ENCODE results near the gene MPV17L.
"Not testable (repeated sequence)": the region's sequence is repeated elsewhere in the genome, so short reads cannot be mapped to it uniquely, and the experiment has no call there.

The MPV17L gene

GRCh38 chr16:15399317-15399716 is 3.8 kb downstream of the MPV17L start:
- no peaks in the 10 kb centered on the region for H3K9me3 Mint-ChIP-seq
- H3K4me3 Mint-ChIP-seq: no peak overlapping the region
- no peak for DNase-seq
- H3K27ac Mint-ChIP-seq: no peak overlapping the region
- CTCF ChIA-PET: no interaction called here
- no peaks in the 10 kb centered on the region for H3K36me3 Mint-ChIP-seq
- H3K27me3 Mint-ChIP-seq: peaks cover 55% of the 10 kb centered on the region
- H3K4me1 Mint-ChIP-seq: no peaks in the 10 kb centered on the region

DNA sequence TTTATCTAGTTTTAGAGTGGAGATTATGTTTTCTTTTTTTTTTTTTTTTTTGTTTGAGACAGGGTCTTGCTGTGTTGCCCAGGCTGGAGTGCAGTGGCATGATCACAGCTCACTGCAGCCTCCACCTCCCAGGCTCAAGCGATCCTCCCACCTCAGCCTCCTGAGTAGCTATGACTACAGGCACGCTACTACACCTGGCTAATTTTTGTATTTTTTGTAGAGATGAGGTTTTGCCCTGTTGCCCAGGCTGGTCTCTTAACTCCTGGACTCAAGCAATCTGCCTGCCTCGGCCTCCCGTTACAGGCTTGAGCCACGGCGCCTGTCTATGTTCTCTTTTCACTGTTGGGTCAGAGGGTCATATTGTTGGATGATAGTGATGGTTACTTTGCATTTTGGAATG is 4.8 kb downstream of the MPV17L start:
- H3K4me1 Mint-ChIP-seq, DNase-seq, H3K4me3 Mint-ChIP-seq, H3K9me3 Mint-ChIP-seq, CTCF ChIA-PET, H3K36me3 Mint-ChIP-seq, H3K27ac Mint-ChIP-seq: not testable (repeated sequence)
- H3K27me3 Mint-ChIP-seq: peaks cover 45% of the 10 kb centered on the region

DNA sequence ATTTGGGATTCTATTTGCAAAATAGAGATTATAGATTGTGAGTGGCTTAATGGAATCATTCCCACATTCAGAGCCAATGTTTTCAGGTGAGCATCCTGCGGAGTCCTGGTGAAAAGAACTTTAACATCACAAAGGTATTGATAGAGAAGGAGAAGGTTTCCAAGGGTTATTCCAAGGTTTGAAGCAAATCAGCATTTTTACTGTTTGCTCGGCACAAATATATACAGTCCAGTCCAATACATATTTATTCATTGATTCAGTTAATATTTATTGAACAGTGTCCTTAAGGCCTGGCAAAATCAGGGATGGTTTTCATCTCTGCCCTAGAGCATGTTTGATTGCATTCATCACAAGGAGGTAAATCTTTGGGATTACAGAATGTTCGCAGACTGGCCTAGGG is 6.4 kb downstream of the MPV17L start:
- Mint-ChIP-seq H3K27ac (no peak overlapping the region), H3K27me3 (peaks cover 29% of the 10 kb centered on the region), H3K4me3 (no peak overlapping the region), H3K9me3 (no peaks in the 10 kb centered on the region), H3K36me3 (no peaks in the 10 kb centered on the region), H3K4me1 (no peaks in the 10 kb centered on the region)
- CTCF ChIA-PET: no interaction called here
- no peak for DNase-seq

GRCh38 chr16:15403392-15403995 is 7.9 kb downstream of the MPV17L start:
- H3K4me1 Mint-ChIP-seq: no peaks in the 10 kb centered on the region
- CTCF ChIA-PET: no interaction called here

GRCh38 chr16:15404091-15404490 is 8.5 kb downstream of the MPV17L start:
- H3K36me3 Mint-ChIP-seq: not testable (repeated sequence)

More at GRCh38 chr16:15403392-15403995, 7.9 kb downstream of the MPV17L start:
- Mint-ChIP-seq H3K27ac (no peak overlapping the region), H3K9me3 (no peaks in the 10 kb centered on the region), H3K36me3 (no peaks in the 10 kb centered on the region), H3K4me3 (no peak overlapping the region), H3K27me3 (peaks cover 13% of the 10 kb centered on the region)
- DNase-seq: no peak

GRCh38 chr16:15404792-15405191 is 9.2 kb downstream of the MPV17L start:
- Mint-ChIP-seq H3K36me3 (no peaks in the 10 kb centered on the region), H3K4me1 (no peaks in the 10 kb centered on the region), H3K27me3 (peaks cover 5% of the 10 kb centered on the region), H3K27ac (no peak overlapping the region), H3K4me3 (no peak overlapping the region), H3K9me3 (no peaks in the 10 kb centered on the region)
- CTCF ChIA-PET: no interaction called here
- DNase-seq: no peak

More at GRCh38 chr16:15404091-15404490, 8.5 kb downstream of the MPV17L start:
- DNase-seq, CTCF ChIA-PET, H3K27ac Mint-ChIP-seq, H3K9me3 Mint-ChIP-seq, H3K27me3 Mint-ChIP-seq, H3K4me1 Mint-ChIP-seq, H3K4me3 Mint-ChIP-seq: not testable (repeated sequence)

DNA sequence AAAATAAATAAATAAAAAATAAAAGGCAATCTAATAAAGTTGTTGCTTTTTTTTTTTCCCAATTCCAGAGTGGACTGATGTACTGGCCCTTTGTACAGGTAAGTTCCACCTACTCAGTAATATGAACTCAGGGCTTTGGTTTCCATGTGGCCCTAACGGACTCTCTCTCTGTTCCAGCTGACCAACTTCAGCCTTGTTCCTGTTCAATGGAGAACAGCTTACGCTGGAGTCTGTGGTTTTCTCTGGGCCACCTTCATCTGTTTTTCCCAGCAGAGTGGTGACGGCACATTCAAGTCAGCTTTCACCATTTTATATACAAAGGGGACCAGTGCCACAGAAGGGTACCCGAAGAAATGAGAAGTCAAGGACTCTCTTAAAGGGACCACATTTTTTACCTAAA is 12.2 kb downstream of the MPV17L start:
- CTCF ChIA-PET, H3K27me3 Mint-ChIP-seq, H3K9me3 Mint-ChIP-seq, H3K4me3 Mint-ChIP-seq, H3K36me3 Mint-ChIP-seq, H3K27ac Mint-ChIP-seq, DNase-seq, H3K4me1 Mint-ChIP-seq: not testable (repeated sequence)

DNA sequence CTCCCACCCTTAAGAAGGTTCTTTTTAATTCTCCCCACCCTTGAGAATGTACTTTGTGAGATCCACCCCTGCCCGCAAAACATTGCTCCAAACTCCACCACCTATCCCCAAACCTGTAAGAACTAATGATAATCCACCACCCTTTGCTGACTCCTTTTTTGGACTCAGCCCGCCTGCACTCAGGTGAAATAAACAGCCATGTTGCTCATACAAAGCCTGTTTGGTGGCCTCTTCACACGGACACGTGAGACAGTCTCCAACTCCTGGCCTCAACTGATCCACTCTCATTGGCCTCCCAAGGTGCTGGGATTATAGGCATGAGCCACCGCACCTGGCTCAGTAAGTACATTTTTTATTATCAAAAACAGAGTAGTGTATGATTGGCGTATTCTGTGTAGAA is 13.9 kb downstream of the MPV17L start:
- H3K36me3 Mint-ChIP-seq, H3K4me1 Mint-ChIP-seq, DNase-seq, H3K27me3 Mint-ChIP-seq, H3K9me3 Mint-ChIP-seq, CTCF ChIA-PET, H3K4me3 Mint-ChIP-seq, H3K27ac Mint-ChIP-seq: not testable (repeated sequence)

DNA sequence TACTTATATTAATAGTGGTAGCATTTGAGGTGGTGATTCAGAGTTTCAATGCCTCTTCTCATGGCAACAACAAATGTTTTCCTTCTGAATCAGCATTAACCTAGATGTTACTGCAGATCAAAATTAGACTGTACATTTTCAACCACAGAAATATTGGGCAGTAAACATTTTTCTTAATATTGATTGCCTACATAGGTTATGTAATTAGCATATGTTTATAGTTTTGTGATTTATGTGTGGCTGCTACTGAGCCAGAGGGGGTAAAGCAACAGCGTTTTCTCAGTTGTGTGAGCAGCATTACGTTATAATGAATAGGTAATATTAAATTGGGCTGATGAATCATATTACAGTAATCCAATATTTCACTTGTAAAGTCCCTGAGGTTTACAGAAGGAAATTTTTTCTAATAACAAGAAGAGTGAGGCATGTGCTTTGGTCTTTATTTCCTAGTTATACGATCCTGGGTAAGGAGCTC is 20.0 kb downstream of the MPV17L start:
- Mint-ChIP-seq H3K9me3 (no peaks in the 10 kb centered on the region), H3K27me3 (peaks cover 8% of the 10 kb centered on the region), H3K27ac (no peak overlapping the region), H3K4me1 (no peaks in the 10 kb centered on the region), H3K36me3 (no peaks in the 10 kb centered on the region), H3K4me3 (no peak overlapping the region)
- CTCF ChIA-PET: no interaction called here
- DNase-seq: no peak

DNA sequence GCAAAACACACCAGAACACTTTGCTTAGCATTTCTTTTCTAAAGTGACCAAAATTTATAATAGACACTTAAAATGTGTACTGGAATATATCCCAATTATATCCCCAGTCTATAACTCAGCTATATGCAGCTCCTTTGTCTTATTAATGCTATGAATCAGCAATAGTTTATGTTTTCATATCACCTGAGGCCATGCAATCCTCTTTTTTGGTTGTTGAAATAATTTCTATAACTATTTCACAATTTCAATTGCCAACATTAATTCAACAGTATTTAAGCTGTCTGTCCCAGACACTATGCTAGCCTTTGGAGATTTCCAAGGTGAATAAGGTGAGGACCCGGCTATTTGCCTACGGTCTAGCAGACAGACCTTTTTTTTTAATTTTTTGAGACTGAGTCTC is 21.6 kb downstream of the MPV17L start:
- H3K9me3 Mint-ChIP-seq: no peaks in the 10 kb centered on the region
- H3K27ac Mint-ChIP-seq: no peak overlapping the region
- DNase-seq: no peak
- H3K36me3 Mint-ChIP-seq: no peaks in the 10 kb centered on the region
- CTCF ChIA-PET: no interaction called here
- no peaks in the 10 kb centered on the region for H3K4me1 Mint-ChIP-seq
- H3K27me3 Mint-ChIP-seq: peaks cover 8% of the 10 kb centered on the region
- H3K4me3 Mint-ChIP-seq: no peak overlapping the region

GRCh38 chr16:15418206-15418605 is 22.7 kb downstream of the MPV17L start:
- Mint-ChIP-seq H3K9me3 (no peaks in the 10 kb centered on the region), H3K4me1 (no peaks in the 10 kb centered on the region), H3K36me3 (no peaks in the 10 kb centered on the region), H3K27ac (no peak overlapping the region), H3K4me3 (no peak overlapping the region), H3K27me3 (peaks cover 8% of the 10 kb centered on the region)
- CTCF ChIA-PET: no interaction called here
- DNase-seq: no peak

DNA sequence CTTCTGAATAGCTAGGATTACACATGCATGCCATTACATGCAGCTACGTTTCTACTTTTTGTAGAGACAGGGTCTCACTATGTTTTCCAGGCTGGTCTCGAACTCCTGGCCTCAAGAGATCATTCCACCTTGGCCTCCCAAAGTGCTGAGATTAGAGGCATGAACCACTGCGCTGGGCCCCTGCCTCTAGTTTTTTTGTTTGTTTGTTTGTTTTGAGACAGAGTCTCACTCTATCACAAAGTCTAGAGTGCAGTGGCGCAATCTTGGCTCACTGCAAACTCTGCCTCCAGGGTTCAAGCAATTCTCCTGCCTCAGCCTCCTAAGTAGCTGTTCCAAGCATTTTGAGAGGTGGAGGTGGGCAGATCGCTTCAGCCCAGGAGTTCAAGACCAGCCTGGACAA is 26.1 kb downstream of the MPV17L start:
- DNase-seq, H3K4me3 Mint-ChIP-seq, H3K27ac Mint-ChIP-seq, H3K36me3 Mint-ChIP-seq, H3K9me3 Mint-ChIP-seq, CTCF ChIA-PET, H3K4me1 Mint-ChIP-seq, H3K27me3 Mint-ChIP-seq: not testable (repeated sequence)

DNA sequence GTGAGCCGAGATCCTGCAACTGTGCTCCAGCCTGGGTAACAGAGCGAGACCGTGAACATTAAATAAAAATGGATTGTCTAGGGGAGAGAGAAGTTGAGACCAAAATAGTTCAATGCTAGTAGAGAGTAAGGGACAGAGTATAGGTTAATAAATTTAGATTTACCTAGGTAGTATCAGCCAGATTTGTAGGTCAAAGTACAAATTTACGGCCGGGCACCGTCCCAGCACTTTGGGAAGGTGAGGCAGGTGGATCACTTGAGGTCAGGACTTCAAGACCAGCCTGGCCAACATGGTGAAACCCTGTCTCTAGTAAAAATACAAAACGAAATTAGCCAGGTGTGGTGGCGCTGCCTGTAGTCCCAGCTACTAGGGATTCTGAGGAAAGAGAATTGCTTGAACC is 26.7 kb downstream of the MPV17L start:
- no peak for DNase-seq
- Mint-ChIP-seq H3K36me3 (no peaks in the 10 kb centered on the region), H3K4me1 (no peaks in the 10 kb centered on the region), H3K9me3 (no peaks in the 10 kb centered on the region), H3K27ac (no peak overlapping the region), H3K4me3 (no peak overlapping the region), H3K27me3 (peaks cover 7% of the 10 kb centered on the region)
- CTCF ChIA-PET: no interaction called here

DNA sequence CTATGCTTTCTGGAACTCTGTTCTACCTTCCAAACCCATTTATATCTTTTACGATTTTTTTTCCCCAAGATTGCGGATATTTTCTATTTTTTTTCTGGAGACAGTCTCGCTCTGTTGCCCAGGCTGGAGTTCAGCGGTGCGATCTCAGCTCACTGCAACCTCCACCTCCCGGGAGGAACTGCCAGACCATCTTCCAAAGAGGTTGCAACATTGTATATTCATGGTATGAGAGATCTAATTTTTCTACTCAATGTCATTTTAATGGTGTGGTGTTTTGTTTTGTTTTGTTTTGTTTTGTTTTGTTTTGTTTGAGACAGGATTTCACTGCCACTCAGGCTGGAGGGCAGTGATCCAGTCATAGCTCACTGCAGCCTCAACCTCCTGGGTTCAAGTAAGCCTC is 30.3 kb downstream of the MPV17L start:
- Mint-ChIP-seq H3K27me3 (peaks cover 7% of the 10 kb centered on the region), H3K4me3 (no peak overlapping the region), H3K4me1 (peaks cover 2% of the 10 kb centered on the region), H3K9me3 (no peaks in the 10 kb centered on the region), H3K27ac (no peak overlapping the region), H3K36me3 (no peaks in the 10 kb centered on the region)
- DNase-seq: no peak
- CTCF ChIA-PET: interaction anchor here (1.1 to 1.9 kb wide), 4 partner anchors 40 to 279 kb away, joined by 3 to 6 read pairs (median 4); partner anchors contain the start of gene MARF1

GRCh38 chr16:15426796-15427195 is 31.2 kb downstream of the MPV17L start:
- H3K4me1 Mint-ChIP-seq: peaks cover 2% of the 10 kb centered on the region
- H3K9me3 Mint-ChIP-seq: no peaks in the 10 kb centered on the region
- no peak overlapping the region for H3K27ac Mint-ChIP-seq
- no peaks in the 10 kb centered on the region for H3K36me3 Mint-ChIP-seq
- CTCF ChIA-PET: interaction anchor here (0.7 to 1.9 kb wide), 8 partner anchors 39 to 304 kb away, joined by 3 to 11 read pairs (median 4); partner anchors contain the start of gene MARF1
- peaks cover 7% of the 10 kb centered on the region for H3K27me3 Mint-ChIP-seq
- DNase-seq: no peak
- no peak overlapping the region for H3K4me3 Mint-ChIP-seq
